HG03045 (cell line): ENCODE data around the gene CALML3.
"Not testable (repeated sequence)": the region's sequence is repeated elsewhere in the genome, so short reads cannot be mapped to it uniquely, and the experiment has no call there.

ENCODE experiments used
- ATAC-seq: cut with Tn5 transposase; IDR thresholded peaks from one replicate; pipeline ENCODE4 v1.9.1; 2021; ENCODE audit warnings: mild to moderate bottlenecking, moderate library complexity; ENCODE audit not compliant: unreplicated experiment

CALML3 gene

DNA sequence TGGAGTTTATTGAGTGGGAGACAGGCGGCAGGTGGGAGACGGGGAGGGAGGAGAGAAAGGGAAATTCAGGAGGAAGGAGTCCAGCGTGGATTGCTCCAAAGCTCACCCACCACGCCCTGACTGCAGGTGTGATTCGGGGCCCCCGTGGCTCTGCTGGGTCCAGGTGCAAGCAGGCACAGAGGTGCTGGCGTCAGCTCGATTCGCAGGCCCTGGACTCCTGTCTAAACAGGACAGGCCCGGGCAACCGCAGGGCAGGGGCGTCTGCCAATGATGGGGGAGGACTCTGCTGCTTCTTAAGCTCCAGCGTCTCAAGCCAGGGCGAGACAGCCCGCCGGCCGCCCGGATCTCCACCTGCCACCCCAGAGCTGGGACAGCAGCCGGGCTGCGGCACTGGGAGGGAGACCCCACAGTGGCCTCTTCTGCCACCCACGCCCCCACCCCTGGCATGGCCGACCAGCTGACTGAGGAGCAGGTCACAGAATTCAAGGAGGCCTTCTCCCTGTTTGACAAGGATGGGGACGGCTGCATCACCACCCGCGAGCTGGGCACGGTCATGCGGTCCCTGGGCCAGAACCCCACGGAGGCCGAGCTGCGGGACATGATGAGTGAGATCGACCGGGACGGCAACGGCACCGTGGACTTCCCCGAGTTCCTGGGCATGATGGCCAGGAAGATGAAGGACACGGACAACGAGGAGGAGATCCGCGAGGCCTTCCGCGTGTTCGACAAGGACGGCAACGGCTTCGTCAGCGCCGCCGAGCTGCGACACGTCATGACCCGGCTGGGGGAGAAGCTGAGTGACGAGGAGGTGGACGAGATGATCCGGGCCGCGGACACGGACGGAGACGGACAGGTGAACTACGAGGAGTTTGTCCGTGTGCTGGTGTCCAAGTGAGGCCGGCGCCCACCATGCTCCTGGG lies at the start of gene CALML3:
TSS of gene CALML3 (plus strand) at position 321 of the 920 bp plus-strand sequence. CDS start at position 446, 125 bp downstream.
- ATAC-seq: no peak

DNA sequence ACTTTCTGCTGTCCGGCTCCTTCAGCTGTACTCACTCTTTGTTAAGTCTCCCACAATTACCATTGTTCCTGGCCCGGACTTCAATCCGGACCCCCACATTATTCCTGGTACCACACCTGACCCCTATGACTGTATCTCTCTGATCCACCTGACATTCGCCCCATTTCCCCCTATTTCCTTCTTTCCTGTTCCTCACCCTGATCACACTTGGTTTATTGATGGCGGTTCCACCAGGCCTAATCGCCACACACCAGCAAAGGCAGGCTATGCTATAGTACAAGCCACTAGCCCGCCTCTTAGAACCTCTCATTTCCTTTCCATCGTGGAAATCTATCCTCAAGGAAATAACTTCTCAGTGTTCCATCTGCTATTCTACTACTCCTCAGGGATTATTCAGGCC lies 49.7 kb upstream of the CALML3 start:
- not testable (repeated sequence) for ATAC-seq

DNA sequence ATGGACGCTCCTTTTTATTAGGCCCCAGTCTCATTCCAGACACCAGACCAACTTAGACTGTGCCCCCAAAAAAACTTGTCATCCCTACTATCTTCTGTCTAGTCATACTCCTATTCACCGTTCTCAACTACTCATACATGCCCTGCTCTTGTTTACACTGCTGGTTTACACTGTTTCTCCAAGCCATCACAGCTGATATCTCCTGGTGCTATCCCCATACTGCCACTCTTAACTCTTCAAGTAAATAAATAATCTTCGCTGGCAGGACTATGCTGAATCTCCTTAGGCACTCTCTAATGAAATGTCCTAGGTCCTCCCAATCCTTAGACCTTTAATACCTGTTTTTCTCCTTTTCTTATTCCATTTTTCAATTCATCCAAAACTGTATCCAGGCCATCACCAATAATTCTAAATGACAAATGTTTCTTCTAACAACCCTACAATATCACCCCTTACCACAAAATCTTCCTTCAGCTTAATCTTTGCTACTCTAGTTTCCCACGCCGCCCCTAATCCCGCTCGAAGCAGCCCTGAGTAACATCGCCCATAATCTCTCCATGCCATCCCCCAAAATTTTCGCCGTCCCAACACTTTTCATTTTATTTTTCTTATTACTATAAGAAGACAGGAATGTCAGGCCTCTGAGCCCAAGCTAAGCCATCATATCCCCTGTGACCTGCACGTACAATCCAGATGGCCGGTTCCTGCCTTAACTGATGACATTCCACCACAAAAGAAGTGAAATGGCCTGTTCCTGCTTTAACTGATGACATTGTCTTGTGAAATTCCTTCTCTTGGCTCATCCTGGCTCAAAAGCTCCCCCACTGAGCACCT lies 48.6 kb upstream of the CALML3 start:
- not testable (repeated sequence) for ATAC-seq

DNA sequence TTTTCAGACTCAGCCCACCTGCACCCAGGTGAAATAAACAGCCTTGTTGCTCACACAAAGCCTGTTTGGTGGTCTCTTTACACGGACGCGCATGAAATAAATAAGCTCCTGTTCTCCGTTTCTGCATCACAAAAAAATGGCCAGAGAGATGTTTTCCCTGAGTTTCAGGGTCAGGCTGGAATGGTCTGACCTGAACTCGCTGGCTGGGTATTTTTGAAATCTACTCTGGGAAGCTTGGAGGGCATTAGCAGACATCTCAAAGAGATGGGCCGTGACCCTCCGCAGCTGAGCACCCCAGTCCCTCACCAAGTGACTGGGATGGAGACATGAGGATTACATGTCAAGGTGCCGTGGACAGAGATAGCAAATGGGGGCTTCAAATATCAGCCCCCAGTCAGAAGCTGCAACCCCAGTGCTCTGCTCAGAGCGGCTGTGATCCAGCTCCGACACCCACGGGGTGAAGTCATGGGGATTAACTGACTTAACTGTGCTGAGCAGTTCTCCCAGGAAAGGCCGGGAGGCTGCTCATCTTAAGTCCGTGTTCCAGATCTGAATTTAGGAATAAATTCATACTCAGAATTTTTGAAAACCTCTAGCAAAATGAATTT lies 47.7 kb upstream of the CALML3 start:
- no peak for ATAC-seq

DNA sequence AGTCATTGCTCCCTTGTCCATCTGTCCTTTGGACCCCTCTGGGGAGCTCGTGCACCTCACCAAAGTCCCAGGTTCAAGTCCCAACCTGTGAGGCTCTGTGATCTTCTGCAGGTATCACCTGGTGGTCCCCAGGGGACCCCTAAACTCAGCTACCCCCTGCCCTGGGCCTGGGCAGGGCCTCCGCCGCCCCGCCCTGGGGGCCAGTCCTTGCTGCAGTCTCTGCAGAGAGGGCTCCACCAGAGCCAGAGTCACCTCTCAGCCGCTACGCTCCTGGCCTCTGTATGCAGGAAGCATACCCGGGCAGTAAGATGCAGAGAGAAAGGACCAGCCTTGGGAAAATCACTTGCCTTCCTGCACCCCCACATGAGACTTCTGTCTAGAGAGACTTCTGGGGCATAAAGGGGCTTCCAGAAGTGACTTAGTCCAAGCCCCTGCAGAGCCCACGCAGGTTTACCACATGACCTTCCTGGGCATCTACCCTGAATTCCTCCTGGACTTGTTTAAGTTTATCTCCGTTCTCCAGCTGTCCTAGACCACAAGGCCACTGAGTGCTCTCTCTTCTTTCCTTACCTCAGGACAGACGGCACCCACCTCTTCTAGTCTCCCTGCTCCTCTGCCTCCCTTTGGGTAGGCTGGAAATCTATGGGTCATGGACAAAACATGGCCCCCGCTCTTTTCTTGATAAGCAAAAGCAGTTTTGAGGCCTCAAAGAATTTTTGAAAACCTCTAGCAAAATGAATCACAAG lies 46.6 kb upstream of the CALML3 start:
- no peak for ATAC-seq

DNA sequence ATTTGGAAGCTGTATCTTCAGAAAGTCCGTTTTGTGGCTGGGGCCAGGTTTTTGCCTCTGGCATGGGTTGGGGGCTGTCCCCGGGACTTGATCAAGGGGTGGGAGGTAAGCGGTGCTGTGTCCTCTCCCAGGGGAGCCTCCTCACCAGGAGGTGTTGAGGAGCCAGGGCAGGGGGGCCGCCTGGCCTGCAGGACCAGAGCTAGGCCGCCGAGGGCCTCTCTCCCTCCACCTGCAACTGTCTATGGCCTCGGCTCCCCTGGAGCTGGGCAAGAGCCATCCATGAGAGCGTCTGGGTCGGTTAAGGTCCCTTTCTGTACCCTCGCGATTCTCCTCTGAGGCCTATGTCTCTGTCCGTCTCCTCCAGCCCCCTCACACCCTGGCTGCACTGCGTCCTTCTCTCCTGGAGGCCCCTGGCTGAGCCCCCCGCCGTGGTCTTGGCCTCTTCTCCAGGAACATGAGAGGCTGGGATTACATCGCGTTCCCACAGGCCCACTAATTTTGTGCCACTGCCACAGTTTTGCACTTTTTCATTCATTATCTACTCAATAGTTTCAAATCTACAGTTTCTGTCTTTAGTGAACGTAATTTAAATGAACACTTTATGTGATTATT lies 46.0 kb upstream of the CALML3 start:
- ATAC-seq: no peak

DNA sequence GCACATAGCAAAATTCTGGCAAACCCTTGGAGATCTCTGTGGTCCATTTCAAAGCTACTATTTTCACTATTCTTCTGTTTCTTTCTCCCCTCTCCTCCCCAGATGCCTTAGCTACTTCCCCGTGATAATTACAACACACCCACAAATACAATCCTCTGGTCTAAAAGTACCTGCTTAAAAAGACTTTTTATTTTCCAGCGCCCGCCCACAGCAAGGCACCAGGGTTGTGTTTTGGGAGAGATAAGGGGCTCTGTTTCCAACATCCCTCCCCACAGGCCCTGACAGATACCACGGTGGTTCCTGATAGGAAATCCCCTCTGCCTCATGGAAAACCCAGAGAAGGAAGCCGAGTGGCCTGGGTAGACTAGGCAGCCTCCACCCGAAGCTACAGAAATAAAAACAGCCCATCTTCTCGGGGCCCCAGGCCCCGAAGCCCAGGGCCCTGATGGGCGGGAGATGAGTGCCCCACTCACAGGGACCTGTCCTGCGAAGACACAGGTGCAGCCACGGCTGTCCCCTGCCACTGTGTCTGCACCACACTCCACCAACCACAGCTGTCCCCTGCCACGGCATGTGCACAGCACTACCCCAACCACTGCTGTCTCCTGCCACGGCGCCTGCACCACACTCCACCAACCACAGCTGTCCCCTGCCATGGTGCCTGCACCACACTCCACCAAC lies 45.1 kb upstream of the CALML3 start:
- ATAC-seq: no peak

DNA sequence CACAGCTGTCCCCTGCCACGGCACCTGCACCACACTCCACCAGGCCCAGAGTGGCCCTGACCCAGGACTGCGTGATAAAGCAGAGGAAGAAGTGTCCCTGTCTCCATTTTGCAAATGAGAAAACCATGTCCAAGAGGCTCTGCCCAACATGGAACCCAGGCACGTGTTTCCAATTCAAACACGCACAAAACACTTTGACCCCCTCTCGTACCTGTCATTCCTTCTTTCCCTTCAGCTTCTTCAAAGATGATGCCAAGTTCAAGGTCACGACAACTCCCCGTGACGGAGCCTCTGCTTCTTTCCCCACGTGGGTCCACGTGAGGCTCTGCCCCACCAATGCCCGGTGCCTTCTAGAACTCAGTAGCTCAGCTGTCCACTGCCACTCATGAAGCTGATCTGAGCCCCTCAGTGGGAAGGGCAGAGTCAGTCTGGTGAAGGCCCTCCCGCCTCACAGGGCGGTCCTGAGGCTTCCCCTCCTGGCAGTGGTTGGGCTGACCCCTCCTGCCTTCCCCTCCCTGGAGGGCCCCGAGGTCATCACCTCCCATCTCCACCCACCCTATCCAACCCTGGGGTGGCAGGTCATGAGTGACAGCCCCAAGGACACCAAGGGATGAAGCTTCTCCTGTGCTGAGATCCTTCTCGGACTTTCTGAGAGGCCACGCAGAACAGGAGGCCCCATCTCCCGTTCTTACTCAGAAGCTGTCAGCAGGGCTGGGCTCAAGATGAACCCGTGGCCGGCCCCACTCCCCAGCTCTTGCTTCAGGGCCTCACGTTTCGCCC lies 44.4 kb upstream of the CALML3 start:
- ATAC-seq: no peak

DNA sequence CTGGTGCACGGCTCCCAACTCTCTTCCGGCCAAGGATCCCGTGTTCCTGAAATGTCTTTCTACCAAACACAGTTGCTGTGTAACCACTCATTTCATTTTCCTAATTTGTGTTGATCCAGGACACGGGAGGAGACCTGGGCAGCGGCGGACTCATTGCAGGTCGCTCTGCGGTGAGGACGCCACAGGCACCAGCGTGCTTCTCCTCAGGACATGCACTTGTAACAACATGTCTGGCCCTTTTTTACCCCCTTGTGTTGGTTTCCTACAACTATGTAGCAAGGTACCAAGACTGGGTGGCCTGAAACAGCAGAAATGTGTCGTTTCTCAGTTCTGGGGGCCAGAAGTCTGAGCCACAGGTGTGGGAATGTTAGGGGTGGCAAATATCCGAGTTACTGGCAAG lies 43.6 kb upstream of the CALML3 start:
- ATAC-seq: no peak

DNA sequence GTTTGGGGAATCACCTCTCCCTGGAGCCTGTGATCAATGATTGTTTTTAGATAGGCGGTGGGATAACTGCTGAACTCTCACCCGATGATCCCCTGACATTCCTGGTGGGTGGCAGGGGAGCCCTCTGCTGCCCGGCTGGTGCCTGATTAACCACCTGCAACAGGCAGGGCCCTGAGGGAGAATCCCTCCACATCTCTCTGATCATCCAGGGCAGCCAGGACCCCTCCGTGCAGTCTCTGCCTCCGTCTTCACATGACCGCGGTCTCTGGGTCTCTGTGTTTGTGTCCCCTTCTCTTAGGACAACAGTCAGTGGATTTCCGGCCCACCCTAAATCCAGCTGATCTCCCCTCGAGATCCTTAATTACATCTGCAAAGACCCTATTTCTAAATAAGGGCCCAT lies 42.7 kb upstream of the CALML3 start:
- ATAC-seq: no peak

DNA sequence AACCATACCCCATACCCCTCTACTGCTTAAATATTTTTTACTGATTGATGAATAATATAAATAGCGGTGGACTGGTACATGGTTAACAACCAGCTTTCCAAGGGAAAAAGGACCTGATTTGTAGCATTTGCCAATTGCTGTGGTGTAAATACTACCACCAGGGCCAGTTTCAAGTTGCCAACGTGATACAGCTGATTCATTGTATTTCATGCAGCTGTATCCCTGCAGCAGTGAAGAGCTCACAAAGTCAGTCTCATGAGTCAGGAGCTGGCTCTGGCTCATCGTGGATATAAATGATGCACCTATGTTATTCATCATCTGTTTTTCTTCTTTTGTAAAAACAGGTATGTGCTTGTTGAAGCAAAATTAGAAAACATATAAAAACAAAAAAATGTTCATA lies 40.6 kb upstream of the CALML3 start:
- ATAC-seq: no peak

DNA sequence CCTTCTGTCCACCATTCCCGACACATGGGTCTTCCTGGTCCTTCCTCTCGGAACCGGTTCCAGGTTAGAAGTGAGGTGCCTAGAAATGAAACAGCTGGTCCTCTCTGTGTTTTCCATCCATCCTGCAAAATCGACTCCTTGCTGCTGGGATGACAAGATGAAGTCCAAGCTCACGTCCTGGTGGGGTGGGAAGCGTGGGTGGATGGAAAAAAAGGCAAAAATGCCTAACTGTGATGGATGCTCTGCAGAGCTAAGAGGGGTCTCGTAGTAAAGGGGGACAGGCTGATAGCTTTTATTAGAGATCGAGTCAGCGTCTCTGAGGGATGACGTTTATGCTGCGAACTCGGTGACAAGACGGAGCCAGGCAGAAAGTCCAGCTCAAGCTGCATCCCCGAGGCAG lies 39.5 kb upstream of the CALML3 start:
- ATAC-seq: no peak

DNA sequence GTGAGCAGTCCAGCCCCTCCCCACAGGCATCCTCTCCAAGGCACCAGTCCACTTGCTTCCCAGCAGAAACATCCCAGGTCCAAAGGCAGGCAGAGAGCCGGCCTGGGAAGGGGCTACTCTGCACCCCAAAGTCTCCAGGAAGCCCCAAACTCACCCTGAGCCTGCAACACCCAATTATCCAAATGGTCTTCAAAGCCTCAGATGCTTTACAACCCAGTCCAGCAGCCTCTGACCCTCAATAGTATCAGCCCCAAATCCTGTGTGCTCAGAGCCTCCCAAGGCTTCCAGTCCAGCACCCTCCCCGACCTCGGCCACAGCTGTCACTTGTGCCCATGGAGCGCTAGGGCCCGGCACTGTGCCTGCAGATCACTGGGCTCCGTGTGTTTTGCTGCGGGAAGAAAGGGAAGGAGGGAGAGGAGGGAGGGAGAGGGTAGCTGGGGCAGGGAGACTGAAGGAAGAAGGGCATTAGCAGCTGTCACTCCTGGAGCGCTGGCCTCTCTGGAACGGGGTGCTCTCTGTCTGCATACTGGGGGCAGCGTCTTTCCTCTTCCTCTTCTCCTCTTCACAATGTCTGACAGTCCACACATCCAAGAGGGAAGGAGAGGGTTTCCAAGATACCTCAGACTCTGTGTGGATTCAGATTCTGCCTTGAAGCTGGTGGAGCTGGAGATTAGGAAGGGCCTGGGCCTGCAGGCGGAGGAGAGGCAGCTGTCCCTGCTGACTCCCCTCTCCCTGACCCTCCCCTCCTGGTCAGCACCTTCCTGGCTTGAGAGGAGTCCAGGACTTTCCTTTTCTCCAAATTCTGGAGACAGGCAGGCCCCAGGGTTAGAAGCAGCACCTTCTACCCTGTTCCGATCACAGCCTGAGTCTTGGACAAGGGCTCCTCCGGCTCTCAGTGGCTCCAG lies 38.6 kb upstream of the CALML3 start:
- no peak for ATAC-seq

DNA sequence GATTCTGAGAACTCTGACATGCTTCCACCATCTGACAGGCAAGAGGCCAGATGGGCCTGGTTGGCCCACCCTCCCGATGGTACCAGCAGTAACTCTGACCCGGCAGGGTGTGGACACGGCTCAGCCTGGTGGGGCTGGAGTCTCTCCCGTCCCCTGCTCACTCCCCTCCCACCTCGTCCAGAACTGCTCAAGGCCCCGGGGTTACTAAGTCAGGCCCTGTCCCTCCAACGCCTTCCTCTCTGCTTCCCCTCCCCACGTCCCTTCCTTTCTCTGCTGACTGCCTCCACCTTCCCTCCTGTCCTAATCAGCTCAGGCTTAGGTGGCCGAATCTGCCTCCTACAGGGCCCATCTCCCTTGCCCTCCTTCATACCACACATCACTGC lies 37.9 kb upstream of the CALML3 start:
- ATAC-seq: no peak

DNA sequence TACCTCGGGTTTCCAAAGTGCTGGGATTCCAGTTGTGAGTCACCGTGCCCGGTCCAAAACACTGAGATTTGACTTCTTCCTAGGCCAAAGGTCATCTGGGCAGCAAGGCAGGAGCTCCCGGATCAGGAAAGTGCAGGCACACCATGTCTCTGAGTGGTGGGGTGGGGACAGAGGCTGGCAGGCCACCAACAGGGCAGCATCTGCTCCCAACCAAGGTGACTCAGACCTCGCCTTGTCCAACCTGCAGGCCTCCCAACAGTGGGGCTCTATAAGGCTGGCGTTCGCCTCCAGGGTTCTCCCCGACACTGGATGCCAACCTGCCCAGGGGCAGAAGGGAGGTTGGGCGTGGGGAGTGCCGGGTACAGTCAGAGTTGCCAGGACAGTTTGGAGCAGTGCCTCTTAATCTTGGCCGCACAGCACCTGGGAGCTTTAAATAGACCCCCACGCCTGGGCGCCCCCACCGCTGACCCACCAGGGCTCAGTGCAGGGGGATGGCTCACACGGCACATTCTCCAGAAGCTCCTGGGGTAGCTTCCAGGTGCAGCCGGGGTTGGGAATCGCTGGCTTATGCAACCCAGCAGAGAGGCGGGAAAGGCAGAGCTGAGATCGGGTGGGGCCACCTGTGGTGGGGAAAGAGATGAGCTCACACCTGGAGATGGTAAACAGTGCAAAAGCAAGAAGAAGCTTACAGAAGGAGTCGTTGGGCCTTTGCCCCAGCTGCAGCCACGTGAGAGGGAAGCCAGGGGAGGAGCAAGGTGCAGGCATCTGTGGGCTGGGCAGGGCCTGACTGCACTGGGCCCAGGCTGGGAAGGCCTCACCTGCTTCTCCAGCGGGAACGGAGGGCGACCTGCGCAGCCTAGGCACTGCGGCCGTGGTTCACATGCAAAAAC lies 36.2 kb upstream of the CALML3 start:
- ATAC-seq: no peak

DNA sequence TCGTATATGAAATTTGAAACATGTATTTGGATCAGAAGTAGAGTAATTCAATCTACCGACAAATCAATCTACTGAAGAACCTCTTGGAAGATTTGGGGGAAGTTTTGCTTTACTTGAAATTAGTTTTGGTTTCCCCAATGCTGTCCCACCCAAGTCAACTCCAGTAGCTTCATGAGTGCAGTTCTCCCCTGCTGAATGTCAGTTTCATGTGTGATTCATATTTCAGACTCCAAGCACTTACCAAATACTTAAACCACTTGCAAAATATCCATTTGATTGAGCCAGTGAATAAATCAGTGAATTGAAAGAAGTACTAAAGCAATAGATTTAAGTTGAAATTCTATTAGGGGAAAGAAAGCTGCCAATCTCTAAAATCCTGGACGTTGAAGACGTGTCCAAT lies 34.7 kb upstream of the CALML3 start:
- no peak for ATAC-seq
